ENCODE data around the gene SHISA2.
"Not testable (repeated sequence)": the region's sequence is repeated elsewhere in the genome, so short reads cannot be mapped to it uniquely, and the experiment has no call there.

The SHISA2 gene

GRCh38 chr13:26071691-26072090 lies 19.9 kb upstream of the SHISA2 start:
- DNase-seq (ENCODE audit: low read depth) = no peak
- no peak overlapping the region for H3K4me3 ChIP-seq (ENCODE audit: control insufficient read depth, low read depth, low read length)
- TF ChIP-seq CTCF (IDR thresholded peaks at IDR 0.05; ENCODE audit: control insufficient read depth, insufficient read depth, low read depth, low read length, missing control alignments) = no peak

GRCh38 chr13:26069642-26070041 lies 17.8 kb upstream of the SHISA2 start:
- not testable (repeated sequence) for DNase-seq (ENCODE audit: low read depth); H3K4me3 ChIP-seq (ENCODE audit: control insufficient read depth, low read depth, low read length)

- not testable (repeated sequence) for DNase-seq (ENCODE audit: low read depth); H3K4me3 ChIP-seq (ENCODE audit: control insufficient read depth, low read depth, low read length)
Observed at GRCh38 chr13:26068372-26068771, 16.6 kb upstream of the SHISA2 start.

GRCh38 chr13:26067601-26068000 lies 15.8 kb upstream of the SHISA2 start:
- DNase-seq (ENCODE audit: low read depth) = no peak
- H3K4me3 ChIP-seq (ENCODE audit: control insufficient read depth, low read depth, low read length) = no peak overlapping the region
- TF ChIP-seq CTCF (IDR thresholded peaks at IDR 0.05; ENCODE audit: control insufficient read depth, insufficient read depth, low read depth, low read length, missing control alignments) = no peak

GRCh38 chr13:26066492-26066891 lies 14.7 kb upstream of the SHISA2 start:
- not testable (repeated sequence) for H3K4me3 ChIP-seq (ENCODE audit: control insufficient read depth, low read depth, low read length); DNase-seq (ENCODE audit: low read depth)

- TF ChIP-seq CTCF (IDR thresholded peaks at IDR 0.05; ENCODE audit: control insufficient read depth, insufficient read depth, low read depth, low read length, missing control alignments) = peak; percentile 78
- no peak overlapping the region for H3K4me3 ChIP-seq (ENCODE audit: control insufficient read depth, low read depth, low read length)
- peak; percentile 23 for DNase-seq (ENCODE audit: low read depth)
Observed at GRCh38 chr13:26062853-26063444, 11.1 kb upstream of the SHISA2 start.

- no peak overlapping the region for H3K4me3 ChIP-seq (ENCODE audit: control insufficient read depth, low read depth, low read length)
- peak; percentile 54 for DNase-seq (ENCODE audit: low read depth)
- no peak for TF ChIP-seq CTCF (IDR thresholded peaks at IDR 0.05; ENCODE audit: control insufficient read depth, insufficient read depth, low read depth, low read length, missing control alignments)
Observed at GRCh38 chr13:26061947-26062346, 10.1 kb upstream of the SHISA2 start.

- no peak for TF ChIP-seq CTCF (IDR thresholded peaks at IDR 0.05; ENCODE audit: control insufficient read depth, insufficient read depth, low read depth, low read length, missing control alignments)
- DNase-seq (ENCODE audit: low read depth) = no peak
- no peak overlapping the region for H3K4me3 ChIP-seq (ENCODE audit: control insufficient read depth, low read depth, low read length)
Observed at GRCh38 chr13:26061256-26061655, 9.4 kb upstream of the SHISA2 start.
